ENCODE measurements around the gene WSB1.
"Not testable (repeated sequence)": the region's sequence is repeated elsewhere in the genome, so short reads cannot be mapped to it uniquely, and the experiment has no call there.

WSB1 gene, protein sequence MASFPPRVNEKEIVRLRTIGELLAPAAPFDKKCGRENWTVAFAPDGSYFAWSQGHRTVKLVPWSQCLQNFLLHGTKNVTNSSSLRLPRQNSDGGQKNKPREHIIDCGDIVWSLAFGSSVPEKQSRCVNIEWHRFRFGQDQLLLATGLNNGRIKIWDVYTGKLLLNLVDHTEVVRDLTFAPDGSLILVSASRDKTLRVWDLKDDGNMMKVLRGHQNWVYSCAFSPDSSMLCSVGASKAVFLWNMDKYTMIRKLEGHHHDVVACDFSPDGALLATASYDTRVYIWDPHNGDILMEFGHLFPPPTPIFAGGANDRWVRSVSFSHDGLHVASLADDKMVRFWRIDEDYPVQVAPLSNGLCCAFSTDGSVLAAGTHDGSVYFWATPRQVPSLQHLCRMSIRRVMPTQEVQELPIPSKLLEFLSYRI

DNA sequence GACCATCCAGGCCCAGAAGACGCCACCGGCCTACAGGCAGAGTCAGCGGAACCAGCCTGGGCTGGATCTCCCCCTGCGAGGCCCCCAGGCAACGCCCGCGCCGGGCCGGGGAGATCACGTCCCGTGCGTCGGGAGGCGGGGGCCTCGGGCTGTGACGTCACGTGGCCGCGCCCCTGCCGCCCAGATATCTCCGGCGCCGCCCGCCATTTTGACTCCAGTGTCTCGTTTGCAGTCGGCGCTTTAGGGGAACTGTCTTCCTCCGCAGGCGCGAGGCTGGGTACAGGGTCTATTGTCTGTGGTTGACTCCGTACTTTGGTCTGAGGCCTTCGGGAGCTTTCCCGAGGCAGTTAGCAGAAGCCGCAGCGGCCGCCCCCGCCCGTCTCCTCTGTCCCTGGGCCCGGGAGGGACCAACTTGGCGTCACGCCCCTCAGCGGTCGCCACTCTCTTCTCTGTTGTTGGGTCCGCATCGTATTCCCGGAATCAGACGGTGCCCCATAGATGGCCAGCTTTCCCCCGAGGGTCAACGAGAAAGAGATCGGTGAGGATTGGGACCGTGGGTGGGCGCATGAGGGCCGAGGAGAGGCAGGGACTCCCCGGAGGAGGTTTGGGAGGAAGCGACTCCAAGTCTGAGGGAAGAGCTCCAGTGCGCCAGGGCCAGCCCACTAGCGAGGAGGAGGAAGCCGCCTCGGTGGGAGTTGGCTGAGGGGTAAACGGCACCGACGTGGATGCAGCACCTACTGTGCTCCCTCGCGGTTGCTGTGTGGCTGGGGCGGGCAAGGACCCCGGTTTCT, at the start of gene WSB1:
WSB1 (plus strand) TSS at position 217 of the 791 bp plus-strand sequence; CDS start at position 499, 282 bp downstream.
- DNase-seq (ENCODE audit: low read depth, low spot score) = peak; percentile 18

DNA sequence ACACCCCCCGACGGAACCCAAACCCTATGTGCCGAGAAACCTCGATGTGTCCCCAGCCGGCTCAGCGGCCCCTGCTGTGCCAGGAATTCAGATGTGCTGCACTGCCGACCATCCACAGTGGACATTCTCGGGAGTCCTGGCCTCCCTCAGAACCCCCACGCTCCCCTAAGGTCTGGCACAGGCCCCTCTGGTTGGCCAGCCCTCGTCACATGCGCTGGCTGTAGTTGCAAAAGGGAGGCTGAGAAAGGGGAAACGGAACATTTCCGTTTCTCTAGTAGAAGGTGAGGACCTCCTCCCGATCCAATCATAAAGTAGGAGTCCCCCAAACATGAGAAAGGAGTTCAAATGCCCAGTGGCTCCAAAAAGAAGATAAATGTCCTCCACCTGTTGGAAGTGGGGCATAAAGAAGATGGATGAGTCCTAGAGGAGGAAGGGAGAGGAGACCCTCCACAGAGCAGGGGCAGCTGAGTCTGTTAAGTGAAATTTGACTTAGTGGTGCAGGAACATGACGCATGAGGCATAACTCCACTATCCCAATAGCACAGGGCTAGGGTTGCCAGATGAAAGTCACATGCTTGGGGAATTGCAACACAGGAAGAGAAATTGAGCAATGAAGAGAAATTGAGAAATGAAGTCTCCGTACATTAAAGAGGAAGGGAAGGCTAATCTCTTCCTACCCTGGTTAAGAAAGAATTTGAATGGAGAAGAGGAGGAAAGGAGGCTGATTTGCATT, 49.3 kb upstream of the WSB1 start:
- peak; percentile 80 for DNase-seq (ENCODE audit: low read depth, low spot score)
- H3K27ac ChIP-seq = peak overlapping the region; percentile 97

More for the DNA sequence above, at the start of gene WSB1:
- H3K27ac ChIP-seq = peak within 1 kb of the TSS; percentile 96

DNA sequence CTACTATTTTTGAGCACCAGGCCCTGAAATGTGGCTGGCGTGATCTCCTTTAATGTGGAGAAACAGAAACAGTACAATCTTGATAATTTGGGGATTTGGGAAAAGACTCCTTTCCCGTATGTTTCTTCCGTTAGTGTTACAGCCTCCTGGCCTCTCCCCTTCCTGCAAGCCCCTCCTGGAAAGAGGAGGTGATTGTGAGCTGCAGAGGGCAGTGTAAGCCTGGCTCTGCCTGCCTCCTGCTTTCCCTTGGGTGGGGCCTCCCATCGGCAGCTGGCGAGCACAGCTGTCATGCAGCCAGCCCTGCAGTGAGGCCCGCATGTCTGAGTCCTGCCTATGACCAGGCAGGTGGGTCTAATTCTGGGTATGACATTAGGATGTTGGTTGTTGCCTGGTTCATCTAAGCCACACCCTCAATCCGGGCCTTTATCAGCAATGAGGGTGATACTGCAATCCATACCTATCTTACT, 48.7 kb upstream of the WSB1 start:
- H3K27ac ChIP-seq = peak overlapping the region; percentile 97
- no peak for DNase-seq (ENCODE audit: low read depth, low spot score)

DNA sequence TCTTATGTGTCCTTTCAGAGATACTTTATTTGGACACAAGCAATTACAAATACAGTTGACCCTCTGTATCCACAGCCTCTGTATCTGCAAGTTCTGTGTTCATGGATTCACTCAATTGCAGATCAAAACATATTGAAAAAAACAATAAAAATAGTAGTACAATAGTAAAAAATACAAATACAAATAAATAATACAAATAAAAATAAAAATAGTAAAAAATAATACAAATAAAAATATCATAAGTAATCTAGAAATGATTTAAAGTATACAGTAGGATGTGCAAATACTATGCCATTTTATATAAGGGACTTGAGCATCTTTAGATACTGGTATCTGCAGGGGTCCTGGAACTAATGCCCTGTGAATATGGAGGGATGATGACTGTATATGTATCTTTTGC, 47.4 kb upstream of the WSB1 start:
- DNase-seq (ENCODE audit: low read depth, low spot score) = no peak
- H3K27ac ChIP-seq = peak overlapping the region; percentile 97

- peak; percentile 72 for DNase-seq (ENCODE audit: low read depth, low spot score)
- H3K27ac ChIP-seq = peak overlapping the region; percentile 97
Observed at GRCh38 chr17:27247071-27247957, 46.6 kb upstream of the WSB1 start.

GRCh38 chr17:27247958-27248342, 46.0 kb upstream of the WSB1 start:
- no peak for DNase-seq (ENCODE audit: low read depth, low spot score)
- H3K27ac ChIP-seq = peak overlapping the region; percentile 97

DNA sequence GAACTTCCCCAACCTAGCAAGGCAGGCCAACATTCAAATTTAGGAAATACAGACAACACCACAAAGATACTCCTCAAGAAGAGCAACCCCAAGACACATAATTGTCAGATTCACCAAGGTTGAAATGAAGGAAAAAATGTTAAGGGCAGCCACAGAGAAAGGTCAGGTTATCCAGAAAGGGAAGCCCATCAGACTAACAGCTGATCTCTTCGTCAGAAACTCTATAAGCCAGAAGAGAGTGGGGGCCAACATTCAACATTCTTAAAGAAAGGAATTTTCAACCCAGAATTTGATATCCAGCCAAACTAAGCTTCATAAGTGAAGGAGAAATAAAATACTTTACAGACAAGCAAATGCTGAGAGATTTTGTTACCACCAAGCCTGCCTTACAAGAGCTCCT, 43.1 kb upstream of the WSB1 start:
- H3K27ac ChIP-seq; DNase-seq (ENCODE audit: low read depth, low spot score): not testable (repeated sequence)

GRCh38 chr17:27254802-27255201, 39.1 kb upstream of the WSB1 start:
- not testable (repeated sequence) for H3K27ac ChIP-seq; DNase-seq (ENCODE audit: low read depth, low spot score)

DNA sequence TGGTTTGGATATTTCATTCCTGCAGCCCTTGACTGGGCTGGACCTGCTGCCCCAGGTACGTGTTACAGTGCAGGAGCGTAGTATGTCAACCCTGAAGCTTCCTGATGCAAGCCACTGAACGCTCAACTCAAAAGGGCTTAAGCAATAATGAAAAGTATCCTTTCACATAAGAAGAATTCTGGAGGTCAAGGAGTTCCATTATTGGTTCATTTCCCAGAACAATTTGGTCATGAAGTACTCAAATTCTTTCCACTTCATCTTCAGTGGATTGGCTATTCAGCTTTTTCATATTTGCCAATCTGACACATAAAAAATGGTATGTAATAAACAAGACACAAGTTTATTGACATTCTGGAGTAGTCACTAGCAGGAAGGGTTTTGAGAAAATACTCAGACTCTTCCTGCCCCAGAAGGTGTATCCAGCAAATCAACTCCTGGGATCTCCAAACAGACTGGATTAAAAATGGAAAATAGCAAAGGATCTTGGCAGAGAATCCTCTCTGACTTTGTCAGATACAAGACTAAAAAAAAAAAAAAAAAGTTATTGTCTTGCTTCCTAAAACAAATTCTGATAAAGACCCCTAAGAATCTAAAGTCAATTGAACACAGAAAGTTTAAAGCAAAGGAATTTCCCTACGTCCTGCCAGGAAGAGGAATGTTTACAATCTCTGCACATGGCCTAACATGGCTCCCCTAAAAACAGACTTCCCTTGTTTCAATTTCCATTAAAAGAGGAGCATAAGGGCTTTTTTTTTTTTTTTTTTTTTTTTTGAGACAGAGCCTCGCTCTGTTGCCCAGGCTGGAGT, 37.5 kb upstream of the WSB1 start:
- DNase-seq (ENCODE audit: low read depth, low spot score) = no peak
- peak overlapping the region; percentile 25 for H3K27ac ChIP-seq

DNA sequence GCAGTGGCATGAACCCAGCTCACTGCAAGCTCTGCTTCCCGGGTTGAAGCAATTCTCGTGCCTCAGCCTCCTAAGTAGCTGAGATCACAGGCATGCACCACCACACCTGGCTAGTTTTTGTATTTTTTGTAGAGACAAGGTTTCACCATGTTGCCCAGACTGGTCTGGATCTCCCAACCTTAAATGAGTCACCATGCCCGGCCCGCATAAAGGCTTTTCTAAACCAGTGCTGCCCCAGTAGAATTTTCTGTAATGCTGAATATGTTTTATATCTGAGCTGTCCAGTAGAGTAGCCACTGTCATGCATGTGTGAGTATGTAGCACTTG, 36.9 kb upstream of the WSB1 start:
- no peak for DNase-seq (ENCODE audit: low read depth, low spot score)

GRCh38 chr17:27259356-27259755, 34.6 kb upstream of the WSB1 start:
- no peak overlapping the region for H3K27ac ChIP-seq
- DNase-seq (ENCODE audit: low read depth, low spot score) = no peak

More for the DNA sequence above, 36.9 kb upstream of the WSB1 start:
- H3K27ac ChIP-seq = peak overlapping the region; percentile 25

DNA sequence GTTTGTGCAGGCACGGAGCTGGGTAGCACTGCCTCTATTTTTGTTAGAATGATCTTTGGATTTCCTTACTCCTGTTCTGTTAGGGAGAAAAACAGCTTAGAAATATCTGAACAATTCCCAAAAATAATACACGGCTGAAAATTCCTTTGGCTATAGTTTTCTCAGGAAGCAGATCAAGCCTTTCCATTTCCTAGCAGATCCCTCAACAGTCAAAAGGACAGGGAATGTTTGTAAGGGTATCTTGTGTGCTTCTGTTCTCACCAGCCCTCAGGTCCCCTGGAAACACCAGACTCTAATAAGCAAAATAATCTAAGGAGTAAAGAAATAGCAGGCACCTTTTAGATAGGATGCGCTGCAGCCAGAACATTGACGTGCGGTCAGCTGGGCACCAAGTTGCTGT, 30.5 kb upstream of the WSB1 start:
- DNase-seq (ENCODE audit: low read depth, low spot score) = no peak

GRCh38 chr17:27264068-27264812, 29.7 kb upstream of the WSB1 start:
- DNase-seq (ENCODE audit: low read depth, low spot score) = no peak
- no peak overlapping the region for H3K27ac ChIP-seq

More for the DNA sequence above, 30.5 kb upstream of the WSB1 start:
- no peak overlapping the region for H3K27ac ChIP-seq

- DNase-seq (ENCODE audit: low read depth, low spot score) = no peak
- H3K27ac ChIP-seq = no peak overlapping the region
Observed at GRCh38 chr17:27265333-27265732, 28.6 kb upstream of the WSB1 start.

DNA sequence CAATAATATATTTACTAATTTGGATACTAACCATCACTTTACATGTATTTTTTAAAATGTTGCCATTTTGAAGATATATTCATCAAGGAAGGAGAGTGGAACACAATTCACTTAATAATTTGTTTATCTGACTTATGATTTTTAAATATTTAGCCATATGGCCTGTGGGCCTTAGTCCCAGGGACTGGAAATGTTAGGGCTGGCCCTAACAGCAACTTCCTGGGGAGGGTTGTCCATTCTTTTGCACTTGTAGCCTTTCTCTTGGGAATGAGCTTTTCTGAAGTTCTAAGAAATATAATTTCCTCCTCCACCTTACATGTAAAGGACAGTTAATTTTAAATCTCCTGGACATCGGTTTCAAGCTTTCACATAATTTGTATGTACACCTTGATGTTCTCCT, 27.7 kb upstream of the WSB1 start:
- no peak for DNase-seq (ENCODE audit: low read depth, low spot score)
- H3K27ac ChIP-seq = no peak overlapping the region

- no peak overlapping the region for H3K27ac ChIP-seq
- DNase-seq (ENCODE audit: low read depth, low spot score) = no peak
Observed at GRCh38 chr17:27268394-27269085, 25.4 kb upstream of the WSB1 start.

DNA sequence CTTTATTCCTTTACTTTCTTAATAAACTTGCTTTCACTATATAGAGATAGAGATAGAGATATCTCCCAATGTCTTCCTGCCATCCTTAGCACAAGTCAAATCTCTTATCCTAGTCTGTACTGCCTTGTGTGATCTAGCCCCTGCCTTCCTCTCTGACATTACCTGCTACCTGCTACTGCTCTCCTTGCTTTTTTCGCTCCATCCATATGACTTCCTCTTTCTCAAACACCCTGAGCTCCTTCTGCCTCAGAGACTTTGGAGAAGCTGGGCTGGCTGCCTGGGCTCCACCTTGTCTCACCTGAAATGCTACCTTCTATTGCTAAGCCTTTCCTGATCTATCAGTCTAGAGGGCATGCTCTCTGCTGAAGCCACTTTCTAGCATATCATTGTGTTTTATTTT, 24.7 kb upstream of the WSB1 start:
- no peak for DNase-seq (ENCODE audit: low read depth, low spot score)
- no peak overlapping the region for H3K27ac ChIP-seq

GRCh38 chr17:27269974-27270373, 23.9 kb upstream of the WSB1 start:
- H3K27ac ChIP-seq = no peak overlapping the region
- DNase-seq (ENCODE audit: low read depth, low spot score) = no peak
